WI38 (cell line): Measurements from ENCODE around the gene LRRC7.

ENCODE experiments used
- H3K4me3 ChIP-seq: 2 replicates; pipeline ENCODE4 v1.5.1; 2011; ENCODE audit warnings: low read depth, mild to moderate bottlenecking, control low read depth, low read length
- CTCF ChIP-seq: IDR thresholded peaks from 2 replicates; pipeline ENCODE4 v1.5.1; 2012; ENCODE audit warnings: low read depth, mild to moderate bottlenecking, control low read depth, low read length

LRRC7 gene

GRCh38 chr1:70072231-70072751 is 504.6 kb downstream of the LRRC7 start:
- TF ChIP-seq CTCF = no peak
- no peak overlapping the region for H3K4me3 ChIP-seq

GRCh38 chr1:70075761-70076160 is 508.0 kb downstream of the LRRC7 start:
- TF ChIP-seq CTCF = no peak
- no peak overlapping the region for H3K4me3 ChIP-seq

- no peak overlapping the region for H3K4me3 ChIP-seq
- no peak for TF ChIP-seq CTCF
Measured at GRCh38 chr1:70077066-70077465, 509.3 kb downstream of the LRRC7 start.

- H3K4me3 ChIP-seq = no peak overlapping the region
- TF ChIP-seq CTCF = no peak
Measured at GRCh38 chr1:70079546-70079945, 511.8 kb downstream of the LRRC7 start.

GRCh38 chr1:70083519-70083918 is 515.8 kb downstream of the LRRC7 start:
- TF ChIP-seq CTCF = no peak
- H3K4me3 ChIP-seq = no peak overlapping the region

- H3K4me3 ChIP-seq = no peak overlapping the region
- TF ChIP-seq CTCF = no peak
Measured at GRCh38 chr1:70084314-70084915, 516.7 kb downstream of the LRRC7 start.

- H3K4me3 ChIP-seq = no peak overlapping the region
- TF ChIP-seq CTCF = no peak
Measured at GRCh38 chr1:70085521-70085920, 517.8 kb downstream of the LRRC7 start.
